Rectal smooth muscle tissue (tissue), 1 donor: ENCODE data around the gene CHL1.

Experiments
- H3K27ac ChIP-seq: one replicate; pipeline ENCODE4 v1.7.0; 2013; ENCODE audit warnings: low read depth, low read length, inconsistent platforms
- H3K27me3 ChIP-seq: one replicate; pipeline ENCODE4 v1.7.0; 2013; ENCODE audit warnings: low read length; ENCODE audit not compliant: control insufficient read depth, insufficient read depth
- H3K36me3 ChIP-seq: one replicate; pipeline ENCODE4 v1.7.0; 2013; ENCODE audit warnings: low read length; ENCODE audit not compliant: control insufficient read depth, insufficient read depth
- H3K4me1 ChIP-seq: one replicate; pipeline ENCODE4 v1.7.0; 2013; ENCODE audit warnings: low read length; ENCODE audit not compliant: control insufficient read depth, insufficient read depth
- H3K4me3 ChIP-seq: one replicate; pipeline ENCODE4 v1.7.0; 2013; ENCODE audit warnings: low read length
- H3K9ac ChIP-seq: one replicate; pipeline ENCODE4 v1.7.0; 2013; ENCODE audit warnings: low read length

The CHL1 gene

DNA sequence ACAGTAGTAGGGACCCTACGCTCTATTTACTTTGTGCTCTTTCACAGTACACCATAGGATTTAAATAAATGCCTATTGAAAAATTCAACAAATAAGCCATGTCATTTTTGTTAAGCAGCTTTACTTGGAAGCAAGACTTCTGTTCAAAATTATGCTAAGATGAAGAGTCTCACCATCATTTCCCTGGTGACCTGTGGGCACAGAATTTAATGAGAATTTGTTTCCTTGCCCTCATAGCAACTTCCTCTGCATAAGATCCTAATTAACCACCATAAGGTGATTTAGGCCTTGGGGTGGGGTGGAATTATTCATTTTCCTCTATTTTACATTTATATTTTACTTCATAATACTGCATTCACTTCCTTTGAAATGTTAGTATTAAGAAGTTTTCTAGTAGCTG, 70.5 kb downstream of the CHL1 start:
- no peaks in the 10 kb centered on the region for H3K36me3 ChIP-seq
- H3K4me1 ChIP-seq: no peaks in the 10 kb centered on the region
- no peak overlapping the region for H3K27ac ChIP-seq
- H3K27me3 ChIP-seq: no peaks in the 10 kb centered on the region
- no peak overlapping the region for H3K9ac ChIP-seq
- no peak overlapping the region for H3K4me3 ChIP-seq

DNA sequence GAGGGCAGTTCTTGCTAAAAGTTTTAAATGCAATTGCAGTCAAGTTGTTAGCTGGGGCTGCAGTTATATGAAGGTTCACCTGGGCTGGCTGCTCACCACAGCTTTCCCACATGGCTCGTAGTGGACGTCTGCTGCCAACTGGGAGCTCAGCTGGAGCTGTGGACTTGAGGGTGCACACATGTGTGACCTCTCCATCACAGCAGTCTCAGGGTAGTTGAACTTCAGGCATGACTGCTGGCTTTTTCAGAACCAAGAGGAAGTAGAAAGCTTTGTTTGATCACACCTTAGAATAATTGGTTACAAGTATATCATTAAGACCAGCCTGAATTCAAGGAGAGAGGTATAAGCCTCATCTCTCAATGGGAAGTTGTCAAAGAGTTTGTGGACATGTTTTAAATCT, 74.1 kb downstream of the CHL1 start:
- H3K27ac ChIP-seq: no peak overlapping the region
- no peak overlapping the region for H3K9ac ChIP-seq
- no peaks in the 10 kb centered on the region for H3K4me1 ChIP-seq
- H3K4me3 ChIP-seq: no peak overlapping the region
- H3K27me3 ChIP-seq: no peaks in the 10 kb centered on the region
- no peaks in the 10 kb centered on the region for H3K36me3 ChIP-seq

DNA sequence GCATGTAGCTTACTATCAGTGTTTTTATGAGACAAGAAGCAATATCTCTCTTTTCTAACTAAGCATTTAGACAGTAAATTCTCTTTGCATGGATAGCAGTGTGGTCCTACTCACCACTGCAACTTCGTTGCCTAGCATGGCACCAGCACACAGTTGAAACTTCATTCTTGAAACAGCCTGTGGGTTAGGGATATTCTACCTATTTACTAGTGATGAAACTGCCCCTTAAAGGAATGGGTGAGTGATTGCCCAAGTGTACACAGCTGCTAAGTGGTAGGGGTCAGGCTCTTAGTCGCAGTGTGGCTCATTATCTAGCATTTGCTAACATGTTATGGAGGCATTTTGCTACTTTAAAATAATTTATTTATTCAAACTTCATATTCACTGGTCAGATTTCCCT, 78.4 kb downstream of the CHL1 start:
- H3K27ac ChIP-seq: no peak overlapping the region

GRCh38 chr3:277873-278272, 81.3 kb downstream of the CHL1 start:
- no peaks in the 10 kb centered on the region for H3K4me1 ChIP-seq
- H3K36me3 ChIP-seq: no peaks in the 10 kb centered on the region
- H3K27me3 ChIP-seq: no peaks in the 10 kb centered on the region
- no peak overlapping the region for H3K27ac ChIP-seq
- no peak overlapping the region for H3K9ac ChIP-seq
- no peak overlapping the region for H3K4me3 ChIP-seq

More for the DNA sequence above, 78.4 kb downstream of the CHL1 start:
- Histone ChIP-seq H3K4me1 (no peaks in the 10 kb centered on the region), H3K9ac (no peak overlapping the region), H3K27me3 (no peaks in the 10 kb centered on the region), H3K36me3 (no peaks in the 10 kb centered on the region), H3K4me3 (no peak overlapping the region)

DNA sequence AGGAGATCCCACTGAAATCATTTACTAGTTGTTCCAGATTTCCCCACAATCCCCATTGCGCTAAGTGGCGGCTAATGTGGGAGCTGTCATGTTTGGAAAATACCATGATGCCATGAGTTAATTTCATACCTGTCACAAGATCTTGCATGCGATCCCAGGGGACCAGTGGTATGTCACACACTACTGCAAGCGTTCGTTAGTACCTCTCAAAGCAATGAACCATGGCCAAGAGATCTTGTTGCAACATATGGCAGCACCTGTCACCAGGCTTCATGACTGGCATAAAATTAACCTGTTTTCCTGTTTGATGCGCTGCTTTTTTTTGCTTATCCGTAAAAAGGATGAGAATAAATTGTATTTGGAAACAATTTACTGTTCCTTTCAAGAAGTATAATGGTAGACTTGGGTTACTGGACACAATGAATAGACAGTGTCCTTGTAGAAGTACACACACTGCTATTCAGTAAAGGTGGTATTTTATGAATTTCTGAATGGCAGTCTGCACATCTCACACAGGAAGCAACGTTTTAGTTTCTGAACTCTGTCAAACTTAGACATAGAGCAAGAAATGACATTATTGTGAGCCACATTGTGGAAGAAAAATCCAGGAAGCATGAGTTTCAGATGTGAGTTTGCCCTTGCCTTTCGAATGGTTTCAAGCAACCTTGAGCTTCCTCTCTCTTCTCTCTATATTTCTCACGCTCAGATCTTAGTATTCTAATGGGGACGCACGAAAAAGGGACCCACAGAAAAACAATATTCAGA, 81.9 kb downstream of the CHL1 start:
- no peak overlapping the region for H3K4me3 ChIP-seq
- no peak overlapping the region for H3K9ac ChIP-seq
- no peaks in the 10 kb centered on the region for H3K27me3 ChIP-seq
- no peak overlapping the region for H3K27ac ChIP-seq
- H3K36me3 ChIP-seq: no peaks in the 10 kb centered on the region
- no peaks in the 10 kb centered on the region for H3K4me1 ChIP-seq

DNA sequence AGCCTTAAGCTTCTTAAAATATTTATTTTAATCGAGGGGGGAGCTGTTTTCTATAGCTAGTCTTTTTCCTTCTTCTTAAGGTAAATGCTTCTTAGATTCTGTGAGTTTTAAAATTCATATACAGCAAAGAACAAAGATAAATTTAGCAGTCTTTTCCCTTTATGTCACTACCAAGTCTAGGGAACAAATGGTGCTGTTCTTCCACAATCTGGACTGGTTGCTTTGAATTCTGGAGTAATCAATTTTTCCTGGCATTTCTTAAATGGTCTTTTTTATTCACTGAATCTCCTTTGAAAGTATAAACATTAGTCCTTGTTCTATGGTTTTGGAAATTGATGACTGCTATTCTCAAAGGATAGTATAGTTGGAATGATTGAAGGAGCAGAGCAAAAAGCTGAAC, 82.8 kb downstream of the CHL1 start:
- Histone ChIP-seq H3K4me1 (no peaks in the 10 kb centered on the region), H3K4me3 (no peak overlapping the region), H3K27ac (no peak overlapping the region), H3K27me3 (no peaks in the 10 kb centered on the region), H3K36me3 (no peaks in the 10 kb centered on the region), H3K9ac (no peak overlapping the region)

- H3K4me3 ChIP-seq: no peak overlapping the region
- no peaks in the 10 kb centered on the region for H3K4me1 ChIP-seq
- H3K9ac ChIP-seq: no peak overlapping the region
Measured at GRCh38 chr3:280681-281080, 84.1 kb downstream of the CHL1 start.

DNA sequence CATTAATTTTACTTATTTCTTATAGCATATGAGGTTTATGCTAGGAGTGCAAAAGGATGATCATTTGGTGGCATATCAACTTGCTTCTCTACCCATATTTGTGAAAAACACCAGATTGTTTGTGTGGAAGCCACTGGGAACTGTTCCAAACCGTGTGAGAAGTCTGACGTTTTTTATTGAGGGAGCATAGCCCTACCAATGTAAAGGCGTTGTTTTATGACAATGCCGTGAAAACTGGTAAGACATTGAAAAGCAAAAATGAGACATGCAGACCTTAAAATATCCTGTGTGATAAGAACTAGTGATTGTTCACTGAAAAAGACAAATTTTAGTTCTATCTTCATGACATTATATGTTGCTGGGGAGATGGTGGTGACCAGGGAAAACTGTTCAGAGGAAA, 87.8 kb downstream of the CHL1 start:
- no peaks in the 10 kb centered on the region for H3K4me1 ChIP-seq
- H3K4me3 ChIP-seq: no peak overlapping the region
- H3K27me3 ChIP-seq: no peaks in the 10 kb centered on the region
- no peak overlapping the region for H3K27ac ChIP-seq
- H3K9ac ChIP-seq: no peak overlapping the region
- H3K36me3 ChIP-seq: no peaks in the 10 kb centered on the region

More at GRCh38 chr3:280681-281080, 84.1 kb downstream of the CHL1 start:
- no peaks in the 10 kb centered on the region for H3K27me3 ChIP-seq
- no peaks in the 10 kb centered on the region for H3K36me3 ChIP-seq
- H3K27ac ChIP-seq: no peak overlapping the region

- no peaks in the 10 kb centered on the region for H3K27me3 ChIP-seq
Measured at GRCh38 chr3:288417-288816, 91.9 kb downstream of the CHL1 start.

GRCh38 chr3:291028-291427, 94.5 kb downstream of the CHL1 start:
- H3K9ac ChIP-seq: no peak overlapping the region
- no peaks in the 10 kb centered on the region for H3K27me3 ChIP-seq
- H3K27ac ChIP-seq: no peak overlapping the region
- H3K4me3 ChIP-seq: no peak overlapping the region
- no peaks in the 10 kb centered on the region for H3K36me3 ChIP-seq
- no peaks in the 10 kb centered on the region for H3K4me1 ChIP-seq

More at GRCh38 chr3:288417-288816, 91.9 kb downstream of the CHL1 start:
- Histone ChIP-seq H3K4me3 (no peak overlapping the region), H3K4me1 (no peaks in the 10 kb centered on the region), H3K27ac (no peak overlapping the region), H3K36me3 (no peaks in the 10 kb centered on the region), H3K9ac (no peak overlapping the region)

DNA sequence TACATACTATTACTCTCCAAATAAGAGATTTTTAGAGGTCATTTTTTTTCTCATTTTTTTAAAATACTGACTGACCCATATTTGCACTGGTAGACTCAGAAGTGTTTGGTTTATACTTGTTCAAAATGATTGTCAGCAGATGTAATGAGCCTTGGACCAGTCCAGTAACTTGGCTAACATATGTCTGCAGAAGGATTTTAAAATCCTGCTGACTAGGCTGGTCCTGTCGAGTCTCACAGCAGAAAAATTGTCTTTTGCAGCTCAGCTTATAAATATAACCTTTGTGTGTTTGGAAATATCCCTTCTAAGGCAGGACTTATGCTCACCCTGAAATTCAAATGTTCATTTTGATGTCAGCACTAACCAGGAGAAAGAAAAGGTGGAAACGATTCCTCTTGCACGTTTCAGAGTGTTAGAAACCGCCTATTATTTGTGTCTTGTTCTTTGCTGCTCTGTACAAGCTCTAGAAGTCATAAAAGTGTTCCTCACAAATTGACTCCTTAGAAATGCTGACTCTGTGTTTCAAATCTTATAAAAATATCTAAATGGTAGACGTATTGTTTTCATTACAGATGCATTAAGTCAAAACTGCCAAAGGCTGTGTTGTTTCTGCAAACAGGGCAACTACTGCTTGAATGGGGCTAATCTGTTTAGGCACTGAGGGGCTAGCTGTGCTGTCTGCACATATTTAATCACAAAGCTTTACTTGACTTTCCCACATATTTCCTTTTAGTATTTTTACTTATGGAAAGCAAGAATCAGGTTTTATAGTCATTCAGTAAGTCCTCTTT, 95.3 kb downstream of the CHL1 start:
- Histone ChIP-seq H3K4me3 (no peak overlapping the region), H3K27ac (no peak overlapping the region), H3K27me3 (no peaks in the 10 kb centered on the region), H3K36me3 (no peaks in the 10 kb centered on the region), H3K4me1 (no peaks in the 10 kb centered on the region), H3K9ac (no peak overlapping the region)

DNA sequence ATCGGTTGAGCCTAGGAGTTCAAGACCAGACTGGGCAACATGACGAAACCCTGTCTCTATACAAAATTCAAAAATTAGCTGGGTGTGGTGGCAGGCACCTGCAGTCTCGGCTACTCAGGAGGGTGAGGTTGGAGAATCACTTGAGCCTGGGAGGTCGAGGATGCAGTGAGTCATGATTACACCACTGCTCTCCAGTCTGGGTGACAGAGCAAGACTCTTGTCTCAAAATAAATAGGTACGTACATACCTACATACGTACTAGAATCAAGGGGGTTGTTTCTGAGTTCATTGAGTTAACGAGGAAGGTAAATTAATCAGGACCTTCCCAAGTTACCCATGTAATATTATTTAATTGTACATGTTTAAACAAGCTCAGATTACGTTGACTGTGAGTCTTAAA, 97.5 kb downstream of the CHL1 start:
- Histone ChIP-seq H3K4me3 (no peak overlapping the region), H3K4me1 (no peaks in the 10 kb centered on the region), H3K36me3 (no peaks in the 10 kb centered on the region), H3K27me3 (no peaks in the 10 kb centered on the region), H3K9ac (no peak overlapping the region), H3K27ac (no peak overlapping the region)

DNA sequence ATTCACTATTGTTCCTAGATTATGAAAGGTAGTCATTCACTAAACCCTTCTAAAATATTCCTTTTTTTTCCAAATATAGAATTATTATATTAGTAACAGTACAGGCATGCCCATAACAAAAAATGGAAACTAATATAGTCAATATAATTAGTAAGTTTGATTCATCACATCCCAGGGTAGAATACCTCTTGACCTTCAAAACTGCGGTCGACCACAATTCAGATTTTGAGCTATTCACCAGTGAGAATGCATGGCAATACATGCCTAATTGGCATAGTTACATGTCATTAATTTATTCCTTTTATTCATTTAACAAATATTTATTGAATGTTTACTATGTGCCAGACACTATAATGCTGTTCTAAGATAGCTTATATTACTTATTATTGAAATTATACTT, 98.0 kb downstream of the CHL1 start:
- Histone ChIP-seq H3K4me1 (no peaks in the 10 kb centered on the region), H3K9ac (no peak overlapping the region), H3K36me3 (no peaks in the 10 kb centered on the region), H3K4me3 (no peak overlapping the region), H3K27ac (no peak overlapping the region), H3K27me3 (no peaks in the 10 kb centered on the region)
